HG02943 (cell line): ENCODE measurements around the gene IDUA.
"Not testable (repeated sequence)": the region's sequence is repeated elsewhere in the genome, so short reads cannot be mapped to it uniquely, and the experiment has no call there.

ENCODE experiments used
- ATAC-seq: cut with Tn5 transposase; IDR thresholded peaks from one replicate; pipeline ENCODE4 v1.9.1; 2021; ENCODE audit warnings: mild to moderate bottlenecking, low read depth, moderate library complexity; ENCODE audit not compliant: unreplicated experiment

Gene IDUA

GRCh38 chr4:999240-999863, 12.5 kb downstream of the IDUA start:
- not testable (repeated sequence) for ATAC-seq

GRCh38 chr4:999882-1000425, 13.1 kb downstream of the IDUA start:
- ATAC-seq: no peak

GRCh38 chr4:1000686-1001260, 13.9 kb downstream of the IDUA start:
- no peak for ATAC-seq

- ATAC-seq: no peak
Observed at GRCh38 chr4:1001561-1002130, 14.8 kb downstream of the IDUA start.

GRCh38 chr4:1002131-1002630, 15.3 kb downstream of the IDUA start:
- no peak for ATAC-seq

- no peak for ATAC-seq
Observed at GRCh38 chr4:1002631-1003251, 15.9 kb downstream of the IDUA start.

GRCh38 chr4:1003271-1004070, 16.6 kb downstream of the IDUA start:
- no peak for ATAC-seq

- ATAC-seq: no peak
Observed at GRCh38 chr4:1004071-1004418, 17.2 kb downstream of the IDUA start.

GRCh38 chr4:1004557-1005485, 18.0 kb downstream of the IDUA start:
- ATAC-seq: no peak

GRCh38 chr4:1006856-1007255, 20.0 kb downstream of the IDUA start:
- ATAC-seq: no peak

GRCh38 chr4:1008840-1009541, 22.1 kb downstream of the IDUA start:
- ATAC-seq: no peak

- ATAC-seq: peak; percentile 41
Observed at GRCh38 chr4:1009542-1010394, 22.9 kb downstream of the IDUA start.

GRCh38 chr4:1010395-1011021, 23.7 kb downstream of the IDUA start:
- peak; percentile 2 for ATAC-seq

GRCh38 chr4:1011022-1011665, 24.3 kb downstream of the IDUA start, which contains the start of gene FGFRL1:
Gene FGFRL1, plus strand, starts transcription at chr4:1011626. Its CDS starts 860 bp downstream, at chr4:1012486.
- no peak for ATAC-seq

- no peak for ATAC-seq
Observed at GRCh38 chr4:1011666-1012033, 24.8 kb downstream of the IDUA start.

GRCh38 chr4:1012034-1012739, 25.3 kb downstream of the IDUA start:
- ATAC-seq: no peak
